HG02759 (cell line): ENCODE data around the gene ESRRB.

ENCODE experiments used
- ATAC-seq: cut with Tn5 transposase; IDR thresholded peaks from one replicate; pipeline ENCODE4 v1.9.1; 2021; ENCODE audit warnings: mild to moderate bottlenecking, moderate library complexity; ENCODE audit not compliant: unreplicated experiment

ESRRB gene

DNA sequence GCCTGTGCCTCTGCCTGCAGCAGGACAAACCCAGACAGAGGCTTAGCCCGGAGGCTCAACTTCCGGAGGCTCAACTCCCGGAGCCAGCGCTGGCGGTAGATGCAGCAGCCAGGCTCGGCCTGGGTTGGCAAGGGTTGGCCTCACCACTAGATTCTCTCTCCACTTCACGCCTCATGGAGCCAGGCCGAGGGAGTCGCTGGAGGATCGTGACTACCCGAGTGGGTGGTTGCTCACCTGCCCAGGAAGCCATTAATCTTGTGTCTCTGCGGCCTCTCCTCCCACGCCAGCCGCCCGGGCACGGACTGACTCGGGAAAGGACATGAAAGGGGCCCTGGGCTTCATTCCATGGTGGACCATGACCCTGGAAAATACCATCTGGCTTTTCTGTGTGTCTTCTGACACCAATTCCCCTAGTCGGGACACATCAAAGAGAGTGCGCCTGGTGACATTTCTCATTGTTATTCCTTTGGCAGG lies 20.8 kb downstream of the ESRRB start:
- ATAC-seq, result no peak

DNA sequence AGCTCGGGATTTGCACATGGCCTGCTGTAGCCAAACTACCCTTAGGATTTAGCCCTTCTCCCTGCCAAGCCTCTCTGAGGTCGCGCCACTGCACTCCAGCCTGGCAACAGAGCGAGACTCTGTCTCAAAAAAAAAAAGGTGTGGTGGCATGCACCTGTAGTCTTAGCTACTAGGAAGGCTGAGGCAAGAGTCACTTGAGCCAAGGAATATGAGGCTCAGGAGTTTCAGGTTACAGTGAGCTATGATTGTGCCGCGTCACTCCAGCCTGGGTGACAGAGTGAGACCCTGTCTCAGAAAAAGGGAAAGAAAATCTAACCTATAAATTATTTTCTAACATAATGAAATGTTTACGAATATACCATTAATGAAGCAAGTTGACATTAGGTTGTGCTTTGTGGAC lies 29.7 kb downstream of the ESRRB start:
- ATAC-seq, result no peak

DNA sequence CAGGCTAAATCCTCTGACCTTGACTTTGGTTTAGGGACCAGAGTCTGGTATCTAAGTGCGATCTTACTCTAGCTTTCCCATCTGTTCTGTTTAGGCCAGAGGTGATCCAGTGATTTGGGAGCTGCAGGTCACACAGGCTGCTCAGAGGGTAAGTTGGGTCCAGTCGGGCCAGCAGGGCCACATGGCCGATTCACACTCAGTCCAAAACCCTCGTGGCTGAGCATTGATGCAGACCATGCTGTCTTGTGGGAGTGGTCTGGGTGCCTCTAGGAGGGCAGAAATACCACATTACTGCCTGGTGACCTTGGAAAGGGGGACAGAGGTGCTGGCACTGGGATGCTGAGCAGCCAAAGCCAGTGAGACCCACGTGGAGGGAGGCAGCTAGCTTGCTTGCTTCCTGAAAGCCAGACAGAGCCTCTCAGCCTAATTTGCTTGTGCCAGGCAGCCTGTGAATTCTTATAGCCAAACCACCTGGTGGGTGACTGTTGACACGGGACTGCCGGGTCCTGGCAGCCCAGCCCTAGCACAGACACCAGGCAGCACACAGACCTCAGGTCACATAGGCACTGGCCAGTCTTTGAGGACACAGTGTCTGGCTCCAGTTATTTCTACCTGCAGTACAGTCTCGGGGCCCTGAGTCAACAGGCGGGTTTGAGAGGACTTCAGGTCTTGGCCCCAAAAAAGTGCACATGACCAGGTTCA lies 31.7 kb downstream of the ESRRB start:
- no peak for ATAC-seq

DNA sequence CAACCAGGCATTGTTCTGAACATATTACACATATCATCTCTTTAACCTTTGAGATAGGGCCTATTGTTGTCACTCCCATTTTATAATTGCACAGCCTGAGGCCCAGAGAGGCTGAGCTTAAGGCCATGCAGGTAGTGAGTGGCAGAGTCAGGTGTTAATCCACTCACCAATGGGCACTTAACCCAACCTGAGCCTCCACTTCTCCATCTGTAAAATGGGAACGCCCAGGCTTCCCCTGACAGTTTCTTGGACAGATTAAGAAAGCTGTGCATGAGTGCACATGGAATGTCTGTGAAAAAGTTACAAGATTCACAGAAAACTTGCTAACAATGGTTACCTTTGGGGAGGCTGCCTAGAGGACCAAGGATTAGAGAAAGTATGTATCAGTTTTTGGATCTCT lies 32.9 kb downstream of the ESRRB start:
- no peak for ATAC-seq

DNA sequence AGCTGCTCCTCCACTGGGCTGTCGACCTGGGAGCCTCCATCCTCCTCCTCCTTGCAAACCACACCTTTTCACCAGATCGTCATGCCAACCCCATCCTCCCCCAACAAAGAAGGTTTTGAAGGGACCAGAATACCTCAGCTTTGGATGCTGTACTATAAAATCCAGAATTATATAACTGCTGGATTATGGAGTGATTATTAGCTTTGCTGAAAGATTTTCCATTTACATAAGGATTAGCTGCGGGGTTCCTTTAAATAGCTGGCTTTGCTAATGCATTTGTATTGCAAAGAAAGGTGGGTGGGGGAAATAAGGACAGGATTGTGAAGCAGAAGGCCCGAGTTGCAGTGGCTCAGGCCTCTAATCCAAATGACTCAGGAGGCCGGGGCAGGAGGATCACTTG lies 36.6 kb downstream of the ESRRB start:
- ATAC-seq, result no peak

DNA sequence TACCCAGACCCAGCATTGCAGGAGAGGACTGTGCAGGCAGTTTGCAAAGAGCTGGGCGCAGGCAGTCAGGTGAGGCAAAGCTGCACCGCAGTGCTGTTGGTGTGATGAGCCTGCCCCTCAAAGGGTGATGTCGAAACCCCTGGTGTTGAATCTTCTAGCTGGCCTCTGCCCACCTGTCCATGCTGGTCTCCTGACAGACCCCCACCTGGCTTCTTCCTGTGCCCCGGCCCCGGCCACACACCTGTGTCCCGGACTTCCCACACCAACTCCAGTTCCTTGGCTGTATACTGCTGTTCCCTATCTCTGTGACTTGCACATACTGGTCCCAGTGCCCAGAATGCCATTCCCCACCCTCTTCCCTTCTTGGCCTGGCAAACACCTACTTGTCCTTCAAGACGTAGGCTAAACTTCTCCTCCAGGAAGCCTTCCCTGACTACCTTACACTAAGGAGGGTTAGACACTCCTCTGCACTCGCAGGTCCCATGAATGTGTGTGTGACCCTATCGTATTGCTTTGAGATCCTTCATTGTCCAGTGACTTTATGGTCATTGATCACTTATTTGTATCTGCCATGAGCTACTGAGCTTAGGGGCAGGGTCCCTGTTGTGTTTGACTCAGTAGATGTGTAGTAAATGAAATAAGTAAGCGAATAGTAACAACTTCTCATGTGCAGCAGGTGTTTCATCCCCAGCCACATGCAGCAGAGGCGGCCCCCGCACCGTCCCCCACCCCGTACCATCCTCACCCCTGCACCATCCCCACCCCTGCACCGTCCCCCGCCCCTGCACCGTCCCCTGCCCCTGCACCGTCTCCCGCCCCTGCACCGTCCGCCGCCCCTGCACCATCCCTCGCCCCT lies 37.4 kb downstream of the ESRRB start:
- no peak for ATAC-seq

DNA sequence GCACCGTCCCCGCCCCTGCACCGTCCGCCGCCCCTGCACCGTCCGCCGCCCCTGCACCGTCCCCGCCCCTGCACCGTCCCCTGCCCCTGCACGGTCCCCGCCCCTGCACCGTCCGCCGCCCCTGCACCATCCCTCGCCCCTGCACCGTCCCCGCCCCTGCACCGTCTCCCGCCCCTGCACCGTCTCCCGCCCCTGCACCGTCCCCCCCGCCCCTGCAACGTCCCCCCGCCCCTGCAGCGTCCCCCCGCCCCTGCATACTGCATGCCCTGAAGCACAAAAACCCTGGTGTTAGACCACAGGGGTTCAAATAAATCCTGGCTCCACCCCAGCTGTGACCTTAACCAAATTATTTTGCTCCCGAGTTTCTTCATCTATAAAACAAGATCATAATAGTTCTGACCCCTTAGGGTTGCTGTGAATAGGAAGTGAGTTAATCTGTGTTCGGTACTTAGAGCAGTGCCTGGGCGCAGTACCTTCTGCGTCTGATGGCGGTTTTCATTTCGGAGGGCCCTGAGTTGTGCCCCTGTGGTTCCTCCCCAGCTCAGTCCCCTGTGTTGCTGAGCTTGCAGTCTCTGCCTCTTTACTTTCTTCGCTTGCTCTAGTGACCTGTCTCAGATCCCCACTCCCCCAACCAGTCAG lies 38.1 kb downstream of the ESRRB start:
- no peak for ATAC-seq

DNA sequence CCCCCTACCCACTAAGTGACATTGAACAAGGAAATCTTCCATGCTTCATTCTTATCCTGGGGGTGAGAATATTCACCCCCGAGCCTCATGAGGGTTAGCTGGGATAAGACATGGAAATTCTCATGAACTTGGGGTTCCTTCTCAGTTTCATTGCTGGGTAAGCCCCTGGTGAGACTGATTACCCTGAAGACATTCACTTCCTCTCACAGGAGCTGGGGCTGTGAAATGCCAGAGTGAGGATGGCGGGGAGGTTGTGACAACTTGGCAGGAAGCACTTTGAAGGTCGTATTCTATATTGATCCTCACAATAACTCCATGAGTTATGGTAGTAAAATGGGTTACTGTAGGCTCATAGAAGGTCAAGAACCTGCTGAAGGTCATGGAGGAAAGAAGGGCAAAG lies 43.5 kb downstream of the ESRRB start:
- ATAC-seq, result no peak

DNA sequence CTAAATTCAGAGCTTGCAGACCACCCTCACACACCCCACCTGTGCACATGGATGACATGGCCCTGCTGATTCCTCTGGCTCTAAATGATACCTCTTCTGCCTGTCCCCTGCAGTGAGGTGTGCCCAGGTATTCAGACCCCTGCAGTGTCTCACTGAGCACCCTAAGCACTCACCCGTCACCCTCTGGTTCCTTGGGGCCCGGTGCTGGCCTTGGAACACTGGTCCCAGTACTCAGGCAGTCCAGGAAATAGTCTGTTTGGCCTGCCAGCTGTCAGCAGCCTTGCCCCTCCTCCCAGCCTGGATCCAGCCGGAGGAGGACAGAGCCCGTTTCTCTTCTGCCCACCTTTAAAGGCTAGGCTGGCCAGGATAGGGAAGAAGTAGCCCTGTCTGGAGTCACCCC lies 44.9 kb downstream of the ESRRB start:
- ATAC-seq, result no peak

DNA sequence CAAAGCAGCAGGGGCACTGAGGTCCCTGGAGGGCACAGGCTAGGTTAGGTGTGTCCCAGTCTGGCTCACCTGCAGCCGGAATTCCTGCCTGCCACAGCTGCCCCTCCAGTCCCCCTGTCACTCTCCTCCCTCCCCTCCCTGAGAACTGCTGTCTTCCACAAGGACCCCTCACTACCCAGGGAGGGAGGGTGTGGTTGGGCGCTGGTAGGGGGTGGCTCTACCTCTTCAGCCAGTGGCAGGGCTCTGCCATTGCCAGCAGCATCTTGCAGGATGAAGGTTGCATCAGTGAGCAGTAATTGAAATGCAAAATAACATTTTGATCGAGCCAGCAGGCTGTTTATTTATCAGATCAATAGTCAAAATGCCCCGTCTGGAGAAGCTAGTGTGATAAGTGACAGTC lies 45.7 kb downstream of the ESRRB start:
- no peak for ATAC-seq

DNA sequence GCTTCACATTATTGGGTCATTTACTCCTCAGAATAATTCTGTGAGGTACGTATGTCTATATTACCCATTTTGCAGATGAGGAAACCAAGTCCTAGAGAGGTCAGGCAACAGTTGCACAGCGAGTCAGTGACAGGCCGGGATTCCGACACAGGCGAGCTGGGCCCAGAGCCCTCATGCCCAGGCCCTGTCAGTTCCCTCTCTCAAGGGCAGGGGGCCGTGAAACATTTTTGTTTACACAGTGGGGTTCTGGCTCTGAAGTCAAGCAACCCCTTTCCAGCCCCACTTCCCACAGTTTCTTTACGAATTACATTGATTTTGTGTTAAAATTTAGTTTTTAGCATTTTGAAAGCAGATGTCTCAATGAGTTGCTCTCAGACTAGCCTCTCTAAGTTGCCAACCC lies 46.7 kb downstream of the ESRRB start:
- no peak for ATAC-seq

DNA sequence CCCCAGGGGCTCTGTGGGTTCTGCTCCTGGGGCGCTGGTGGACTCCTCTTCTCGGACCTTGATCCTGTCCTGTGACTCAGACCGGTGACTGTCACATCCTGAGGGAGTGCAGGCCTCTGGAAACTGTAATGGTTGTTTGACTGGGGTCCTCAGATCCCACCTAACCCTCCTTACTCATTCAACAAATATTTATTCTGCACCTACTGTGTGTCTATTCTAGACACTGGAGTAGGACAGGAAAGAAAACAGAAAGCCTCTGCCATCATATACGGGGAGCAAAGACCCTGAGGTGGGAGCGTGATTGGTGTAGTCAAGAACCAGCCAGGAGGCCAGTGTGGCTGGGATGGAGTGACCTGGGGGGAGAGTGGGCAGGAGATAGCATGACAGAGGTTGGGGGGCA lies 47.6 kb downstream of the ESRRB start:
- ATAC-seq, result no peak

DNA sequence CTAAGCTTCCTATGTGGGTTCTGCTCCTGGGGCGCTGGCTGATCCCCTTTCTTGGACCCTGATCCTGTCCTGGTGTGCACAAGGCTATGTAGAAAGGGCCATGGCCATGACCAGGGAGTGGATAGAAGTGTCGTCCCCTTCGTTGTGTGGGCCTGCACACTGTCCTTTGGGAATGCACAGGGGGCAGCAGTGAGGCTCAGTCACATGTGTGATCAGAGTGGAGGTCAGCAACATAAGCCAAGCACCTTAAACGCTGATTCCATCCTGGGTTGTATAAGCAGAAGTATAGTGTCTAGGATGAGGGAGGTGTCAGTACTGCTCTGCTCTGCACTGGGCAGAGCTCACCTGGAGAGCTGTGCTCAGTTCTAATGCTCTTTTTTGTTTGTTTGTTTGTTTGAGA lies 48.4 kb downstream of the ESRRB start:
- no peak for ATAC-seq

DNA sequence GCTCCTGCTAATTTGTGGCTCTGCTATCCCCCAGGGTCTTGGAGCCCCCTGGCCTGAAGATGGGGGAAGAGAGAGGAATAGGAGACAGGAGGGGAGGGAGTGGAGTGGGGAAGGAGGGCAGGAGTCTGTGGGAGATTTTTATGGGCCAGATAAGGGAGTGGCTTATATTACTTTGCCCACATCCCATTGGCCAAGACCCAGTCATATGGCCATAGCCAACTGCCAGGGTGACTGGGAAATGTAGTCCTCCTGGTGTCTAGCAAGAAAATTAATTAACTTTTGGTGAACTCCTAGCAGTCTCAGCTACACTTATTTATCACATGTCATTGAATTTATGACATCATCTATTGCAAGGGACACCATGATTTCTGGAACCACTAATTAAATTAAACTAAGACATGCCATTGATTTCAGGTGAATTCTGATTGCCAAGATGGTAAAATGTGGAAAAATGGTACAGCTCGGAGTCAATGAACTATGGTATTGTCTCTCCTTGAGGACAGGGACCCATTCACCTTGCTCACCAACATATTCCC lies 50.3 kb downstream of the ESRRB start:
- ATAC-seq, result no peak

DNA sequence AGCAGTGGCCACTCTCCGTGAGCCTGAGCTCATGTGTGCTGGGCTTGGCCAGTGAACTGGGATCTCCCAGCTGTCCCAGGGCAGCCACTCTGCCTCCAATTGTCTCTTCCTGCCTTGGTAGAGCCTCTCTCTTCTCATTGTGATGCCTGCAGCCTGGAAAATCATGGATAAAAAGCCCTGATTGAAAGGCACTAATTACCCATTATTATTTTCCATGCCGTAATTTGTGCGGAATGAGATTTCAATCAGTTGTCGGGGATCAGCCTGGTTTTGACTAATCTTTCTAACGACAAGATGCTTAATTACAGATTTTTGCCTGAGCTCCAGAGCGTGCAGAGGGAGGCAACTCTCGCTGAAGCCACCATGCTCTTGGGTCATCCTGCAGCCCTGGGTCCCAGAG lies 52.7 kb downstream of the ESRRB start:
- ATAC-seq, result no peak

DNA sequence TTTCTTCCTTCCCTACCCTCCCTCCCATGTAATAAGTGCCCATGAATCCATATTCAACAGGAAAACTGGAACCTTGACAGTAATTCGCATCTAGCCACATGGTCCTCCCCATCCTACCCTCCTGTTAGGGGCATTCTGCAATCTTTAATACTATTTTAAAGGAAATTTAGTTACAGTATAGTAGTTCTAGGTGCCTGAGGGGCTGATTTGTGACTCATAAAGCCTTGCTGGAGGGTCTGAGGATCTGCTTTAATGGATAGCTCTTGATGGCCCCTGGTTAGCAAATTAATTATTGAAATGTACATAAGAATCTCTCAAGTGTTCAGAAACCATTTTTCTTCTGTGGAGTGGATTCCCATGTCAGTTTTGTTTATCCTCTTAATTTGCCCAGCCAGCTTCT lies 54.1 kb downstream of the ESRRB start:
- no peak for ATAC-seq

DNA sequence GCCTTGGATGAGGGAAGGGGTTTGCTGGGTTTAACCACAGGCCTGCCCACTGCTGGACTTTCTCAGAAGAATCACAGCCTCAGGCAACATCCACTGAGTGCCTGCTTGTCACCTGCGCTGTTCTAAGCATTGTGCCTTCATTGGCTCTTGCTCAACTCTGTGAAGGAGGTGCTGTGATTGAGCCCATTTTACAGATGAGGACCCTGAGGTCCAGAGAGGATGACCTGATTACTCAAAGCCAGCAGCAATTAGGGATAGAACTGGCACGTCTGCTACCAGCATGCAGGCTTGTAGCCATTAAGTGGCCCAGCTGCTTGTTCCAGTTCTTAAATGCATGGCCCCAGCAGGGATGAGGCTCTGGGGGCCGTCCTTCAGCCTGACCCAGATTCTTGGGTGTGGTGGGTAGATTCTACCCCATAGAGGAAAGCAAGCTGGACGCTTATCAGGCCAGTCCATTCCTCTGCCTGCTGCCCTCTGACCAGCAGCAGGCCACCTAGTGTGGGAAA lies 54.6 kb downstream of the ESRRB start:
- ATAC-seq, result no peak

DNA sequence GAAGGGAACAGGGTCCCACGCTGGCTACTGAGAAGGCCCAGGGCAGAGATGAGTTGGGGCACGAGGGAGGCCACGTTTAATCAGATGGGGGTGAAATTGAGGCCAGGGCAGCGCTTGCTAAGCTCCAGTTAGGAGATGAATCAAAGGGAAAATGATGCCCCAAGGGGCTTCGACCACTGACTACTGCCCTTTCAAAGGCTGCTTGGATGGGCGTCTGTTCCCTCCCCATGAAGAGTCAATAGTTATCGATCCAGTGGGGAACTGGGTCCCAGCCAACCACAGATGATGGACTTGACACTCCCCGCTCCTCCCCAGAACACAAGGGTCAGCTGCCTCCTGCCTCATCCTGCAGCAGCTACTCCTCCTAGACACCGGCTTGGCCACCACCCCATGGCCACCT lies 55.6 kb downstream of the ESRRB start:
- no peak for ATAC-seq

DNA sequence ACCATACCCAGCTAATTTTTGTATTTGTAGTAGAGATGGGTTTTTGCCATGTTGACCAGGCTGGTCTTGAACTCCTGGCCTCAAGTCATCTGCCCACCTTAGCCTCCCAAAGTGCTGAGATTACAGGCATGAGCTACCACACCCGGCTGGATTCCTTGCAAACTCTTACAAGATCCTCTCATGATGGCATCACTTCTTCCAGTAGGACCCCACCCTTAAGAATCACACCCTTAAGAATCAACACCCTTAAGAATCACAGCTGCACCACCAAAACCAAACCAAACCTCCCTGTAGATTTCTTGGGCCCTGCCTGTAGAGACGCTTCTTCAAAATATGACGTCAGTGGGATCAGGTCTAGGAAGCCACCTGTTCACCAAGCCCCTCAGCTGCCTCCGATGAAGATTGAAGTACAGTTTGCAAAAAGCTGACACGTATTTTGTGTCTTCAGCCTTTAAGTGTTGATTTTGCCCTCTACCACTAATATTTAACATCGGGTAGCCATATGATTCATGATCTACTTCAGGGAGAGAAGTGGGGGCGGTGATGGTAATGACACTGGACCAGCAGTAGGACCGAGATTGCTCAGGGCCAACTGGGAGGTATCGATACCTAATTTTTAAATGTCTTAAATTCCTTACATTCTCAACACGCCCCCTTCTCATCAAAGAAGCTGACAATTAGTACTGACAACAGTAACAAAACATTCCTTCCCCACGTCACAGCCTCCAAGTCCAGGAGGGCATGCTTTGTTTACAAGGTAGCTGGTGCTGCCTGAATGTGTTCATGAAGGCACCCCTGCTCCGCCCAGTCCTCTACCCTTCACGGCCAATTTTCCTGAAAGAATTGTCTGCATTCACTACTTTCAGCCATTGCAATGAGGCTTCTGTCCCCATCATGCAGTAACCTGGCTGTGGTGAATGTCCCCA lies 57.2 kb downstream of the ESRRB start:
- ATAC-seq, result no peak

DNA sequence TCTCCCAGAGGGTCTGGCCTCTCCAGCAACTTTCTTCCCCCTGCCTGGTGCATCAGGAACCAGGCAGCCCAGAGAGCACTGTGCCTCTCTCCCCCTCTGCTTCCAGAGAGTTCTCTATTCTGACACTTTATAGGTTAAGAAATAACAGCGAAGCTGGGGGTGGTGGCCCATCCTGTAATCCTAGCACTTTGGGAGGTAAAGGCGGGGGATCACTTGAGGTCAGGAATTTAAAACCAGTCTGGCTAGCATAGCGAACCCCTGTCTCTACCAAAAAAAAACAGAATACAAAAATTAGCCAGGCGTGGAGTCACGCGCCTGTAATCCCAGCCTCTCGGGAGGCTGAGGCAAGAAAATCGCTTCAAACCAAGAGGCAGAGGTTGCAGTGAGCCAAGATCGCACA lies 58.3 kb downstream of the ESRRB start:
- ATAC-seq, result no peak
